IMR-90 (cell line): ENCODE data around the gene FCN1. TPM values are rescaled to one million over a fixed set of nuclear protein-coding genes. Genes with fewer than 3 reads are reported as not detected.

ENCODE experiments used
- ATAC-seq: fragments of 200-7000 bp; cut with Tn5 transposase; 2 replicates; pipeline ENCODE4 v1.9.1; 2020; ENCODE audit warnings: low read depth, mild to moderate bottlenecking, moderate library complexity
- BruUV-seq: library from RNA; stranded (reverse); fragments of 400-500 nt; replicated peaks from 2 replicates; lab custom pipeline; 2021; lab: Mats Ljungman, UMichigan
- CTCF ChIA-PET: fragments of 300-600 bp; formaldehyde crosslinking; extraction: SDS; loops from one replicate; lab custom pipeline; 2021; ENCODE audit warnings: antibody characterized with exemption; lab: Yijun Ruan, JAX
- POLR2A ChIA-PET: fragments of 300-600 bp; sonication (Branson Sonifier 250); formaldehyde crosslinking; loops from one replicate; lab custom pipeline; 2022; ENCODE audit warnings: antibody characterized with exemption; ENCODE audit not compliant: unreplicated experiment; lab: Charles Lee
- DNase-seq: peaks from one replicate; pipeline ENCODE4 v3.0.0; 2013
- H2AFZ ChIP-seq: replicated peaks from 2 replicates; pipeline ENCODE3; 2013; ENCODE audit warnings: low read length, mild to moderate bottlenecking; ENCODE audit not compliant: poor library complexity
- H2AK5ac ChIP-seq: 2 replicates; pipeline ENCODE4 v1.6.1; 2013; ENCODE audit warnings: low read depth, low read length, inconsistent platforms
- H2AK9ac ChIP-seq: replicated peaks from 2 replicates; pipeline ENCODE3; 2013; ENCODE audit warnings: mild to moderate bottlenecking, low read depth, low read length, moderate library complexity; ENCODE audit not compliant: poor library complexity
- H2BK120ac ChIP-seq: 2 replicates; pipeline ENCODE4 v1.6.1; 2013; ENCODE audit warnings: low read depth, low read length, inconsistent platforms
- H2BK15ac ChIP-seq: 3 replicates; pipeline ENCODE4 v1.6.1; 2013; ENCODE audit warnings: low read depth, low read length, inconsistent platforms
- H2BK20ac ChIP-seq: 2 replicates; pipeline ENCODE4 v1.6.1; 2013; ENCODE audit warnings: low read depth, mild to moderate bottlenecking, inconsistent platforms, low read length, moderate library complexity
- H2BK5ac ChIP-seq: 2 replicates; pipeline ENCODE4 v1.6.1; 2013; ENCODE audit warnings: mild to moderate bottlenecking, low read depth, low read length, inconsistent platforms; ENCODE audit not compliant: poor library complexity, severe bottlenecking
- H3K14ac ChIP-seq: replicated peaks from 2 replicates; pipeline ENCODE4 v1.6.1; 2013; ENCODE audit warnings: low read depth, low read length, inconsistent platforms
- H3K18ac ChIP-seq: 2 replicates; pipeline ENCODE4 v1.6.1; 2013; ENCODE audit warnings: low read depth, low read length, control low read depth
- H3K23ac ChIP-seq: 2 replicates; pipeline ENCODE4 v1.6.1; 2013; ENCODE audit warnings: low read depth, low read length, inconsistent platforms
- H3K27ac ChIP-seq: 2 replicates; pipeline ENCODE4 v1.5.1; 2013; ENCODE audit warnings: mild to moderate bottlenecking, control low read depth, low read length; ENCODE audit not compliant: insufficient read depth
- H3K27me3 ChIP-seq: 2 replicates; pipeline ENCODE4 v1.6.1; 2013; ENCODE audit warnings: low read length; ENCODE audit not compliant: control insufficient read depth, insufficient read depth
- H3K36me3 ChIP-seq: 2 replicates; pipeline ENCODE4 v1.6.1; 2013; ENCODE audit warnings: low read length, mixed read lengths; ENCODE audit not compliant: control insufficient read depth, insufficient read depth
- H3K4ac ChIP-seq: 2 replicates; pipeline ENCODE4 v1.6.1; 2013; ENCODE audit warnings: low read depth, low read length, inconsistent platforms
- H3K4me1 ChIP-seq: 2 replicates; pipeline ENCODE4 v1.6.1; 2013; ENCODE audit warnings: low read length, mixed read lengths; ENCODE audit not compliant: control insufficient read depth, insufficient read depth
- H3K4me2 ChIP-seq: 2 replicates; pipeline ENCODE4 v1.6.1; 2013; ENCODE audit warnings: low read depth, mild to moderate bottlenecking, control low read depth, low read length, moderate library complexity
- H3K4me3 ChIP-seq: 2 replicates; pipeline ENCODE4 v1.5.1; 2013; ENCODE audit warnings: low read depth, mild to moderate bottlenecking, control low read depth, low read length, moderate library complexity; ENCODE audit not compliant: insufficient read depth
- H3K56ac ChIP-seq: 2 replicates; pipeline ENCODE4 v1.6.1; 2013; ENCODE audit warnings: low read length, inconsistent platforms; ENCODE audit not compliant: insufficient read depth; ENCODE audit errors: extremely low read depth
- H3K79me1 ChIP-seq, 2 experiments: 2 replicates each; pipeline ENCODE4 v1.6.1; 2013; ENCODE audit warnings: low read length in 2 of 2, inconsistent platforms in 1 of 2, low read depth in 1 of 2
- H3K9ac ChIP-seq: 2 replicates; pipeline ENCODE4 v1.6.1; 2013; ENCODE audit warnings: low read depth, low read length, control low read depth
- H3K9me1 ChIP-seq: 2 replicates; pipeline ENCODE4 v1.6.1; 2013; ENCODE audit warnings: low read length, inconsistent platforms; ENCODE audit not compliant: insufficient read depth
- H3K9me3 ChIP-seq: 2 replicates; pipeline ENCODE4 v1.6.1; 2013; ENCODE audit warnings: low read length; ENCODE audit not compliant: control insufficient read depth, insufficient read depth
- H4K20me1 ChIP-seq: 2 replicates; pipeline ENCODE4 v1.6.1; 2013; ENCODE audit warnings: low read length, inconsistent platforms; ENCODE audit not compliant: insufficient read depth
- H4K5ac ChIP-seq: 2 replicates; pipeline ENCODE4 v1.6.1; 2013; ENCODE audit warnings: mild to moderate bottlenecking, low read depth, low read length, control low read depth
- H4K8ac ChIP-seq, 2 experiments: 2 replicates each; pipeline ENCODE4 v1.6.1; 2013; ENCODE audit warnings: low read depth in 2 of 2, low read length in 2 of 2, control low read depth in 1 of 2, inconsistent platforms in 1 of 2
- H4K91ac ChIP-seq: 2 replicates; pipeline ENCODE4 v1.6.1; 2013; ENCODE audit warnings: low read depth, low read length, inconsistent platforms; ENCODE audit not compliant: insufficient read depth
- BHLHE40 ChIP-seq: fragments of 150-350 bp; IDR thresholded peaks from 2 replicates; pipeline ENCODE4 v1.6.1; 2016; ENCODE audit warnings: mild to moderate bottlenecking, low read depth, low read length
- CHD1 ChIP-seq: IDR thresholded peaks from 2 replicates; pipeline ENCODE4 v1.6.1; 2012; ENCODE audit warnings: low read depth, low read length, improper control_type of control experiment
- MAFK ChIP-seq: IDR thresholded peaks from 2 replicates; pipeline ENCODE4 v1.6.1; 2012; ENCODE audit warnings: low read depth, low read length, improper control_type of control experiment
- MAZ ChIP-seq: IDR thresholded peaks from 2 replicates; pipeline ENCODE4 v1.6.1; 2012; ENCODE audit warnings: low read depth, mild to moderate bottlenecking, low read length, improper control_type of control experiment, moderate library complexity, borderline replicate concordance
- NFE2L2 ChIP-seq: fragments of 150-350 bp; IDR thresholded peaks from 2 replicates; pipeline ENCODE4 v1.6.1; 2016; ENCODE audit warnings: low read depth, mild to moderate bottlenecking, low read length
- POLR2A ChIP-seq: IDR thresholded peaks from 2 replicates; pipeline ENCODE4 v1.6.1; 2012; ENCODE audit warnings: mild to moderate bottlenecking, low read depth, low read length
- SMC3 ChIP-seq: fragments of 150-350 bp; IDR thresholded peaks from 2 replicates; pipeline ENCODE4 v1.6.1; 2016; ENCODE audit warnings: low read depth, mild to moderate bottlenecking, antibody characterized with exemption, low read length, moderate library complexity
- WGBS, 2 experiments: methylation state at CpG; one replicate each; pipeline versions ENCODE4 v1.1.5 to v1.1.7; 2013; ENCODE audit warnings: missing lambda C conversion rate in 2 of 2; ENCODE audit not compliant: insufficient read length in 1 of 2; ENCODE audit errors: extremely low coverage in 2 of 2; 5-methylcytosine and 5-hydroxymethylcytosine counted together
- dilution Hi-C: fragments of 300-500 bp; cut with HindIII; formaldehyde crosslinking; loops from one replicate; pipeline ENCODE4 v1.14.3; 2018; ENCODE audit warnings: low sequenced_read_pairs; ENCODE audit not compliant: unreplicated experiment
- in situ Hi-C: fragments of 300-500 bp; cut with MboI; formaldehyde crosslinking; loops from 3 replicates; pipeline ENCODE4 v1.14.3; 2019; ENCODE audit warnings: low sequenced_read_pairs, inconsistent platforms, mixed read lengths
- intact Hi-C: fragments of 100-400 bp; cut with micrococcal nuclease; formaldehyde crosslinking; loops from 2 replicates; pipeline ENCODE4 v1.10.0; 2022
- polyA plus RNA-seq, 3 experiments: library from polyadenylated mRNA; depleted of rRNA; stranded (reverse); fragments of >200 nt; gene quantifications; 2 replicates each; pipeline ENCODE4 v1.2.3, GENCODE V29; 2012; ENCODE audit warnings: low replicate concordance in 1 of 3
- total RNA-seq: library from RNA; depleted of rRNA; stranded (reverse); fragments of >200 nt; gene quantifications from 2 replicates; pipeline ENCODE4 v1.2.3, GENCODE V29; 2012

FCN1 gene
- total and polyA plus RNA-seq, 2 of the 4 experiments (the other 2 are of a cell fraction) = not detected

DNA sequence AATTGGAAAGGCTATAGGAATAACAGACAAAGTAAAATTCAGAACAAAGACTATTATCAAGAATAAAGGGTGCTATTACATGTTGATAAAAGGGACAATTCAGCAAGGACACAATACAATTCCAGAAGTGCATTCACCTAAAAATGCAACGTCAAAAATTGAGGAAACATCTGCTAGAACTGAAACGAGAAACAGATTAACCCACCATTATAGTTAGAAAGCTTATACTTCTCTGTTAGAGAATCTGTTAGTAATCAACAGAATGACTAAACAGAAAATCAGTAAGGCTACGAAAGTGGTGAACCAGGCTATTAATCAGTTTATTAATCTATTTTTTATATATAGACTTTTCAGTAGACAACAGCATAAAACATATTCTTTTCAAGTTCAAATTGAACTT, 14.8 kb downstream of the FCN1 start:
- TF ChIP-seq CHD1 (no peak), NFE2L2 (no peak), SMC3 (no peak), MAFK (no peak), BHLHE40 (no peak), POLR2A (no peak), MAZ (no peak)
- Histone ChIP-seq H3K4me2 (no peak overlapping the region), H3K9ac (no peak overlapping the region), H3K27me3 (peaks cover 16% of the 10 kb centered on the region), H3K14ac (no peak overlapping the region), H2BK120ac (no peak overlapping the region), H3K23ac (no peak overlapping the region), H2BK15ac (no peak overlapping the region), H3K9me1 (no peaks in the 10 kb centered on the region; the same call in 1 of the 2 replicates), H3K4me1 (no peaks in the 10 kb centered on the region), H4K8ac (no peak overlapping the region), H2BK5ac (no peak overlapping the region), H3K79me1 (no peaks in the 10 kb centered on the region), H3K4ac (no peak overlapping the region), H2AK9ac (no peak overlapping the region), H3K4me3 (no peak overlapping the region), H2BK20ac (no peak overlapping the region), H2AK5ac (no peak overlapping the region), H3K56ac (no peak overlapping the region), H4K91ac (no peak overlapping the region), H2AFZ (no peak overlapping the region), H3K9me3 (peaks cover 7% of the 10 kb centered on the region; the same call in 1 of the 2 replicates), H4K5ac (no peak overlapping the region), H3K36me3 (no peaks in the 10 kb centered on the region), H3K18ac (no peak overlapping the region), H4K20me1 (no peaks in the 10 kb centered on the region), H3K27ac (no peak overlapping the region)
- DNase-seq (no peak), ATAC-seq (no peak)
- dilution Hi-C loops (no loop called here), intact Hi-C loops (no loop called here), in situ Hi-C loops (no loop called here)
- ChIA-PET CTCF (no interaction called here), POLR2A (no interaction called here)
- BruUV-seq = no TSS peak
- WGBS, 2 experiments = no CpG with 5 or more reads among the region's 3 CpGs
